Activated T-cell treated with anti-CD3 and anti-CD28 coated beads, Interleukin-2, amount 50 U/mL, for 72 hours (primary cell): ENCODE measurements around the gene SERHL2. TPM values are rescaled to one million over a fixed set of nuclear protein-coding genes. Genes with fewer than 3 reads are reported as not detected.

Source experiments
- ATAC-seq, 2 donors: fragments of 150-1000 bp; cut with Tn5 transposase; replicated peaks in 1 of 2; 2 replicates each; pipeline ENCODE4 v1.10.0; 2021; ENCODE audit warnings: moderate library complexity in 2 of 2, mild to moderate bottlenecking in 1 of 2
- DNase-seq, 2 donors: peaks; one replicate each; pipeline ENCODE4 v3.0.0; 2021 to 2022; ENCODE audit warnings: mixed read lengths in 1 of 2
- H3K27ac Mint-ChIP-seq: one replicate; pipeline ENCODE4 v1.8.0; 2022; ENCODE audit warnings: mild to moderate bottlenecking, moderate library complexity, mixed read lengths
- H3K27me3 Mint-ChIP-seq: one replicate; pipeline ENCODE4 v1.8.0; 2022; ENCODE audit warnings: low read depth, mixed read lengths
- H3K36me3 Mint-ChIP-seq, 2 donors: one replicate each; pipeline ENCODE4 v1.8.0; 2022; ENCODE audit warnings: mixed read lengths in 2 of 2, mild to moderate bottlenecking in 1 of 2; ENCODE audit not compliant: insufficient read depth in 2 of 2
- H3K4me1 Mint-ChIP-seq: one replicate; pipeline ENCODE4 v1.8.0; 2022; ENCODE audit warnings: low read depth, mixed read lengths
- H3K4me3 Mint-ChIP-seq, 2 donors: one replicate each; pipeline ENCODE4 v1.8.0; 2022; ENCODE audit warnings: mild to moderate bottlenecking in 2 of 2, mixed read lengths in 2 of 2, moderate library complexity in 2 of 2
- H3K9me3 Mint-ChIP-seq, 2 donors: one replicate each; pipeline ENCODE4 v1.8.0; 2022; ENCODE audit warnings: mixed read lengths in 2 of 2
- total RNA-seq, 2 donors: library from RNA; stranded (reverse); gene quantifications; one replicate each; pipeline ENCODE4 v1.2.3, GENCODE V29; 2022

The SERHL2 gene
- total RNA-seq, 2 donors from 2014 or later, result 1.2 to 1.6 TPM

GRCh38 chr22:42620084-42620483, 66.3 kb downstream of the SERHL2 start:
- Mint-ChIP-seq H3K36me3 (no peaks in the 10 kb centered on the region), H3K9me3 (no peaks in the 10 kb centered on the region), H3K27ac (no peak overlapping the region), H3K4me3 (no peak overlapping the region), H3K4me1 (peaks cover 18% of the 10 kb centered on the region), H3K27me3 (no peaks in the 10 kb centered on the region)
- no peak for DNase-seq
- no peak for ATAC-seq

- H3K4me3 Mint-ChIP-seq, result no peak overlapping the region
- H3K36me3 Mint-ChIP-seq, result no peaks in the 10 kb centered on the region
- H3K27me3 Mint-ChIP-seq, result no peaks in the 10 kb centered on the region
- no peak overlapping the region for H3K27ac Mint-ChIP-seq
- peak; percentile 62 to 63 for DNase-seq
- ATAC-seq, result peak; percentile 63 to 73
- H3K9me3 Mint-ChIP-seq, result no peaks in the 10 kb centered on the region
- H3K4me1 Mint-ChIP-seq, result peaks cover 5% of the 10 kb centered on the region
Observed at GRCh38 chr22:42621505-42622002, 67.8 kb downstream of the SERHL2 start.

- no peaks in the 10 kb centered on the region for H3K36me3 Mint-ChIP-seq
- H3K27me3 Mint-ChIP-seq, result no peaks in the 10 kb centered on the region
- DNase-seq (no peak), ATAC-seq (no peak)
- no peak overlapping the region for H3K27ac Mint-ChIP-seq
- peaks cover 5% of the 10 kb centered on the region for H3K4me1 Mint-ChIP-seq
- H3K9me3 Mint-ChIP-seq, result no peaks in the 10 kb centered on the region
- H3K4me3 Mint-ChIP-seq, result no peak overlapping the region
Observed at GRCh38 chr22:42622061-42622710, 68.4 kb downstream of the SERHL2 start.

GRCh38 chr22:42623301-42623751, 69.6 kb downstream of the SERHL2 start:
- no peak for ATAC-seq
- Mint-ChIP-seq H3K36me3 (no peaks in the 10 kb centered on the region), H3K4me3 (no peak overlapping the region), H3K27ac (no peak overlapping the region), H3K27me3 (no peaks in the 10 kb centered on the region), H3K9me3 (no peaks in the 10 kb centered on the region), H3K4me1 (no peaks in the 10 kb centered on the region)
- no peak for DNase-seq

Other genes with a start within 250 kb of the SERHL2 start
- under 1 TPM; 0.19 to 0.31 TPM for gene NFAM1, start 121.6 kb upstream of the SERHL2 start, total RNA-seq
- gene RRP7A, start 34.2 kb upstream of the SERHL2 start, total RNA-seq, result 10 to 100 TPM; 32.5 to 35.9 TPM
- 100 to 1,000 TPM in 1 of 2 donors, 10 to 100 TPM in 1; 84.0 to 108 TPM for gene POLDIP3, start 60.9 kb downstream of the SERHL2 start, total RNA-seq
- 1 to 10 TPM in 1 of 2 donors, under 1 TPM in 1; 0.31 to 1.2 TPM for gene ATP5MGL, start 86.6 kb downstream of the SERHL2 start, total RNA-seq
- 10 to 100 TPM; 60.7 to 67.1 TPM for gene CYB5R3, start 95.4 kb downstream of the SERHL2 start, total RNA-seq
- under 1 TPM in 1 of 2 donors, not detected in 1; 0.46 TPM for gene A4GALT, start 166.9 kb downstream of the SERHL2 start, total RNA-seq